Measurements from ENCODE around the gene SLF1.

SLF1 gene

DNA sequence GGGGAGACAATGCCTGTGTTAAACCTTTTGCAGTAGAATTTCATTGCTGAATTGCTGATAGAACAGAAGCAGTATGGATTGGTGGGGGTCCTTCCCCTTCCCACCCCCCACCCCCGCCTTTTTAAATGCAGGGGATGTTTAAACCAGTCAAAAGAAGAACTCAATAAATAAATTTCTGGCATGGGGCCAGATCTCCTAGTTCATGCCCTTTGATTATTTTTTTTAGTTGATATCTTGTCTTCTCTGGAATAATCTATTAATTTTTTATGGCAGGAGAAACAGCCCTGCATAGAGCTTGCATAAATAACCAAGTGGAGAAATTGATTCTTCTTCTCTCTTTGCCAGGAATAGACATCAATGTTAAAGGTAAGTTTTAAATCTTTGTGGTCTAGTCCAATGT, 72.8 kb downstream of the SLF1 start:
- peak overlapping the region; percentile 21; the same call in 1 of the 2 replicates for H3K27ac ChIP-seq (ENCODE audit: low read depth, low read length)
- H3K27me3 ChIP-seq (ENCODE audit: insufficient read depth, low read length) = no peaks in the 10 kb centered on the region
- H3K79me2 ChIP-seq (ENCODE audit: control insufficient read depth, insufficient read depth, low read length, unreplicated experiment) = no peaks in the 10 kb centered on the region
- H3K4me1 ChIP-seq (ENCODE audit: control insufficient read depth, insufficient read depth, low read length, unreplicated experiment) = peaks cover 34% of the 10 kb centered on the region
- no peak overlapping the region for H2AFZ ChIP-seq (ENCODE audit: low read length, unreplicated experiment)
- no peak overlapping the region for H3K4me3 ChIP-seq (ENCODE audit: low read depth, low read length)
- peaks cover 9% of the 10 kb centered on the region; the same call in 1 of the 2 replicates for H3K36me3 ChIP-seq (ENCODE audit: insufficient read depth, low read length)

DNA sequence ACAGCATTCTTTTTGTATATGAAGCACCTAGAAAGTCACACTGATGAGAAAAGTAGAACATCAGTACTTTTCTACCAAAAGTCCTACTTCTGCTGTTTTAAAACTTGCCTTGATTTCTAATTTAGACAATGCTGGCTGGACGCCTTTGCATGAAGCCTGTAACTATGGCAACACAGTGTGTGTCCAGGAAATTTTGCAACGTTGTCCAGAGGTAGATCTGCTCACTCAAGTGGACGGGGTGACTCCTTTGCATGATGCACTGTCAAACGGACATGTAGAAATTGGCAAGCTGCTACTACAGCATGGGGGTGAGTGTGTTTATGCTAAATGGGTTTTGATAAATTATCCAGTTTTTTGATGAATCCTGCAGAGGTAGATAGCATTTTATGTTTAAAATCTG, 73.5 kb downstream of the SLF1 start:
- no peak overlapping the region for H3K4me3 ChIP-seq (ENCODE audit: low read depth, low read length)
- H3K36me3 ChIP-seq (ENCODE audit: insufficient read depth, low read length) = peaks cover 9% of the 10 kb centered on the region; the same call in 1 of the 2 replicates
- no peaks in the 10 kb centered on the region for H3K27me3 ChIP-seq (ENCODE audit: insufficient read depth, low read length)
- peaks cover 34% of the 10 kb centered on the region for H3K4me1 ChIP-seq (ENCODE audit: control insufficient read depth, insufficient read depth, low read length, unreplicated experiment)
- H3K79me2 ChIP-seq (ENCODE audit: control insufficient read depth, insufficient read depth, low read length, unreplicated experiment) = no peaks in the 10 kb centered on the region
- H2AFZ ChIP-seq (ENCODE audit: low read length, unreplicated experiment) = no peak overlapping the region
- H3K27ac ChIP-seq (ENCODE audit: low read depth, low read length) = peak overlapping the region; percentile 71

DNA sequence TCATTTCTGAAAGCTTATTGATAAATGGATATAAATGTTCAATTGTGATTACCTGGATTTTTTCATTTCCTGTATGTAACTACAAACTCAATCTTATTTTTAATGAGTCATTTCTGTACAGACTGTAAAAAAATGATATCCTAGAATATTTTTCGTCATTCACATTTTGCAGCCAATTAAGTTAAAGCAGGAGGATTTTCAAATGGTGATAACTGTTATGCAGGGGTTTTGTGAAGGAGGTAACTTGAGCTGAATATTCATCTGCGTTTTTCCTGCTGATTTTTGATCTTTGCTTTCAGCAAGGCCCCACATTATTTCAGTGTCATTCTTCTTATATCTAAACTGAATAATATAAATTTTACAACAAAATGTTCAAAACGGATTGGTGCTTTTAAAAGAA, 74.1 kb downstream of the SLF1 start:
- Histone ChIP-seq H3K79me2 (ENCODE audit: control insufficient read depth, insufficient read depth, low read length, unreplicated experiment) (no peaks in the 10 kb centered on the region), H3K27me3 (ENCODE audit: insufficient read depth, low read length) (no peaks in the 10 kb centered on the region), H3K36me3 (ENCODE audit: insufficient read depth, low read length) (peaks cover 9% of the 10 kb centered on the region; the same call in 1 of the 2 replicates), H3K27ac (ENCODE audit: low read depth, low read length) (peak overlapping the region; percentile 71), H3K4me1 (ENCODE audit: control insufficient read depth, insufficient read depth, low read length, unreplicated experiment) (peaks cover 34% of the 10 kb centered on the region), H3K4me3 (ENCODE audit: low read depth, low read length) (no peak overlapping the region; the same call in 1 of the 2 replicates), H2AFZ (ENCODE audit: low read length, unreplicated experiment) (no peak overlapping the region)

DNA sequence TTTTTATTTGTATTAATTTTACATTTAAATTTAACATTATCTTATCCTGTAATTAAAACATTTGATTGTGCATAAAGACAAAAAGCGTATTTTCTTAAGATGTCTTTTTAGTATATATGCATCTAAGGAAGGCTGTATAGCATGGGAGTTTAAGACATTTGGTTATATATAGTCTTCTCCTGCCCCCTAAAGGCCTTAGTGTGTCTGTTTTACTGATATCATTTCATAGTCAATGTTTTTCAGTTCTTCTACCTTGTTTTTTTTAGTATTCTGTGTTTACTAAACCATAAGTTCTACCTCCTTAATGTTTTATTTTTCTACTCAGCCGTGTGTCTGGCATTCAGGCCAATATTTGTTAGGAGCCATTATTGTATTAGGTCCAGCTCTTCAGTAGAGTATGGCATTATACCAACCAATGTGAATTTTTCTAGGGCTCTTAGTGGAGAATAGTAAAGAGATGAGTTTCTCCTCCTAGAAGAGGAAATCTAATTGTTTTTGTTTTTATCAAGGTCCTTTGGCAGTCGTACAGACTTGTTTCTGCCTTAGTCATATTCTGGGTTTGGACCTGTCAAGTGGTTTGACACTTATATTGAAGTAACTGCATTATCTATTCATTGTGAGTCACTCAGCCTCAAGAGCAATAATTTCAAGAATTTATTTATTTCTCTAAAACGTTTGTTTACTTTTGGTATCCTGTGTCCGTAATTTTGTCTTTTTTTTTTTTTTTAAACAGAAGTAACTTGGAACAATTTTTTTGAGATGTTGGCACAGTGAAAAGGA, 74.8 kb downstream of the SLF1 start:
- Histone ChIP-seq H3K36me3 (ENCODE audit: insufficient read depth, low read length) (peaks cover 9% of the 10 kb centered on the region; the same call in 1 of the 2 replicates), H3K79me2 (ENCODE audit: control insufficient read depth, insufficient read depth, low read length, unreplicated experiment) (no peaks in the 10 kb centered on the region), H3K27ac (ENCODE audit: low read depth, low read length) (peak overlapping the region; percentile 71), H3K27me3 (ENCODE audit: insufficient read depth, low read length) (no peaks in the 10 kb centered on the region), H3K4me3 (ENCODE audit: low read depth, low read length) (no peak overlapping the region), H3K4me1 (ENCODE audit: control insufficient read depth, insufficient read depth, low read length, unreplicated experiment) (peaks cover 34% of the 10 kb centered on the region), H2AFZ (ENCODE audit: low read length, unreplicated experiment) (no peak overlapping the region)

GRCh38 chr5:94693845-94694370, 75.4 kb downstream of the SLF1 start:
- Histone ChIP-seq H3K4me1 (ENCODE audit: control insufficient read depth, insufficient read depth, low read length, unreplicated experiment) (peaks cover 31% of the 10 kb centered on the region), H3K4me3 (ENCODE audit: low read depth, low read length) (no peak overlapping the region), H3K27ac (ENCODE audit: low read depth, low read length) (peak overlapping the region; percentile 23; the same call in 1 of the 2 replicates), H3K27me3 (ENCODE audit: insufficient read depth, low read length) (no peaks in the 10 kb centered on the region), H3K79me2 (ENCODE audit: control insufficient read depth, insufficient read depth, low read length, unreplicated experiment) (no peaks in the 10 kb centered on the region), H2AFZ (ENCODE audit: low read length, unreplicated experiment) (no peak overlapping the region), H3K36me3 (ENCODE audit: insufficient read depth, low read length) (peaks cover 5% of the 10 kb centered on the region; the same call in 1 of the 2 replicates)

- Histone ChIP-seq H3K36me3 (ENCODE audit: insufficient read depth, low read length) (peaks cover 2% of the 10 kb centered on the region; the same call in 1 of the 2 replicates), H3K4me3 (ENCODE audit: low read depth, low read length) (no peak overlapping the region), H3K79me2 (ENCODE audit: control insufficient read depth, insufficient read depth, low read length, unreplicated experiment) (no peaks in the 10 kb centered on the region), H3K27me3 (ENCODE audit: insufficient read depth, low read length) (no peaks in the 10 kb centered on the region), H3K27ac (ENCODE audit: low read depth, low read length) (no peak overlapping the region), H2AFZ (ENCODE audit: low read length, unreplicated experiment) (no peak overlapping the region), H3K4me1 (ENCODE audit: control insufficient read depth, insufficient read depth, low read length, unreplicated experiment) (peaks cover 24% of the 10 kb centered on the region)
Measured at GRCh38 chr5:94694671-94695070, 76.2 kb downstream of the SLF1 start.

DNA sequence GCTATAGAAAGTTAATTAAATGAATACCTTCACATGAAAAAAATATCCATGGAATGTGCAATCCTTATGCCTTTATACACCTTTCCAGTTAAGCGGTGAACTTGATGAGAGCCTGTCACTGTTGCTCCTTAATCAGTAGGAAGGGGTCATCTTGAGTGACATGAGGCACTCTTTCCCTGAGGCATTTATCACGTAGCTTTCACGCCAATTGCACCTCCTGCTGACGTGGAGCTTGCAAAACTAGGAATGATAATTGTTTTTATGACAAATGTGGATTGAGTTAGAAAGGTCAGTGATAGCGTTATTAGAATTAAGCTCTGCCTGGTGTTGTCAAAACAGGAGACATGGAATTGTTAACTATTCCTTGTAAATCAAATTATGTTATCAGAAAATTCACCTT, 79.7 kb downstream of the SLF1 start:
- Histone ChIP-seq H3K79me2 (ENCODE audit: control insufficient read depth, insufficient read depth, low read length, unreplicated experiment) (no peaks in the 10 kb centered on the region), H3K36me3 (ENCODE audit: insufficient read depth, low read length) (no peaks in the 10 kb centered on the region), H3K4me3 (ENCODE audit: low read depth, low read length) (no peak overlapping the region), H3K27ac (ENCODE audit: low read depth, low read length) (no peak overlapping the region), H3K4me1 (ENCODE audit: control insufficient read depth, insufficient read depth, low read length, unreplicated experiment) (peaks cover 13% of the 10 kb centered on the region), H3K27me3 (ENCODE audit: insufficient read depth, low read length) (no peaks in the 10 kb centered on the region), H2AFZ (ENCODE audit: low read length, unreplicated experiment) (no peak overlapping the region)

- Histone ChIP-seq H3K36me3 (ENCODE audit: insufficient read depth, low read length) (no peaks in the 10 kb centered on the region), H3K4me1 (ENCODE audit: control insufficient read depth, insufficient read depth, low read length, unreplicated experiment) (peaks cover 4% of the 10 kb centered on the region), H3K79me2 (ENCODE audit: control insufficient read depth, insufficient read depth, low read length, unreplicated experiment) (no peaks in the 10 kb centered on the region), H3K27ac (ENCODE audit: low read depth, low read length) (no peak overlapping the region), H3K27me3 (ENCODE audit: insufficient read depth, low read length) (no peaks in the 10 kb centered on the region), H2AFZ (ENCODE audit: low read length, unreplicated experiment) (no peak overlapping the region), H3K4me3 (ENCODE audit: low read depth, low read length) (no peak overlapping the region)
Measured at GRCh38 chr5:94699562-94699961, 81.1 kb downstream of the SLF1 start.

DNA sequence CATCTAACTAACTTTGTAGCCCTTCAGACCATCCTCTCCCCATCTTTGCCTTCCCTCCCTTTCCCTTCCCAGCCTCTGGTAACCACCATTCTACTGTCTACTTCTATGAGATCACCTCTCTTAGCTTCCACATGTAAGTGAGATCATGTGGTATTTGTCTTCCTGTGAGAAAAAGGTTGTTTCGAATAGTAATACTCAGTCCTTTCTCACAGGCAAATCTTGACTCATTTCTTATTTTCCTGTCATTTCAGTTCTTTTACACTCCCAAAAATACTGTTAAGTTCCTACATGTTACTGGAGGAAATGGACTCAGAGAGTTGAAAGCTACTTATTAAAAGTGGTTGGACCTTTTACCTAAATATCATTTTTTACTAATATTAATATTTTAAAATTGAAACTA, 82.1 kb downstream of the SLF1 start:
- H3K36me3 ChIP-seq (ENCODE audit: insufficient read depth, low read length) = no peaks in the 10 kb centered on the region
- H3K79me2 ChIP-seq (ENCODE audit: control insufficient read depth, insufficient read depth, low read length, unreplicated experiment) = no peaks in the 10 kb centered on the region
- H3K27me3 ChIP-seq (ENCODE audit: insufficient read depth, low read length) = no peaks in the 10 kb centered on the region
- H3K4me3 ChIP-seq (ENCODE audit: low read depth, low read length) = no peak overlapping the region
- H2AFZ ChIP-seq (ENCODE audit: low read length, unreplicated experiment) = no peak overlapping the region
- H3K4me1 ChIP-seq (ENCODE audit: control insufficient read depth, insufficient read depth, low read length, unreplicated experiment) = peaks cover 9% of the 10 kb centered on the region
- H3K27ac ChIP-seq (ENCODE audit: low read depth, low read length) = no peak overlapping the region

DNA sequence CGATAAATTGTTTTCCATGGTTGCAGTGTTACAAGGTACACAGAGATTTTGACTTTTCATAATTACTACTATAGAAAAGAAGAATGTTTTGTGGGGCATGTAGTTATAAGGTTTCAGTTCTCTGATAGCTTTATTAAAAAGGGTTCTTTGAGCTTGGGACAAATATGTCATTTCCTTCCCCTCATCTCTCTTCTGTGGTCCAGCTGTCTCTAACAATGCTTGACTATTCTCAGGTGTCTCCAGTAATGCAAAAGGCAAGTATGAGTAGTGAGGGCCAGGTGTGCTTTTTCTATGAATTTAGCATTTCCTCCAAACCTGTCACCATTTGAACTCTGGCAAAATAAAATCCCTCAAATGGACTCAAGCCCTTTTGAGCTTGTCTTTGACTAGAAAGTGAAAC, 84.3 kb downstream of the SLF1 start:
- Histone ChIP-seq H3K36me3 (ENCODE audit: insufficient read depth, low read length) (no peaks in the 10 kb centered on the region), H3K4me1 (ENCODE audit: control insufficient read depth, insufficient read depth, low read length, unreplicated experiment) (peaks cover 11% of the 10 kb centered on the region), H2AFZ (ENCODE audit: low read length, unreplicated experiment) (no peak overlapping the region), H3K27ac (ENCODE audit: low read depth, low read length) (no peak overlapping the region), H3K79me2 (ENCODE audit: control insufficient read depth, insufficient read depth, low read length, unreplicated experiment) (no peaks in the 10 kb centered on the region), H3K4me3 (ENCODE audit: low read depth, low read length) (no peak overlapping the region), H3K27me3 (ENCODE audit: insufficient read depth, low read length) (no peaks in the 10 kb centered on the region)

GRCh38 chr5:94705427-94705826, 87.0 kb downstream of the SLF1 start:
- H3K36me3 ChIP-seq (ENCODE audit: insufficient read depth, low read length) = no peaks in the 10 kb centered on the region; the same call in 1 of the 2 replicates
- no peaks in the 10 kb centered on the region for H3K79me2 ChIP-seq (ENCODE audit: control insufficient read depth, insufficient read depth, low read length, unreplicated experiment)
- peaks cover 11% of the 10 kb centered on the region for H3K4me1 ChIP-seq (ENCODE audit: control insufficient read depth, insufficient read depth, low read length, unreplicated experiment)

More at GRCh38 chr5:94705427-94705826, 87.0 kb downstream of the SLF1 start:
- Histone ChIP-seq H3K27ac (ENCODE audit: low read depth, low read length) (no peak overlapping the region), H3K4me3 (ENCODE audit: low read depth, low read length) (no peak overlapping the region), H3K27me3 (ENCODE audit: insufficient read depth, low read length) (no peaks in the 10 kb centered on the region), H2AFZ (ENCODE audit: low read length, unreplicated experiment) (no peak overlapping the region)
